Neural cell (in vitro differentiated cells): Measurements from ENCODE around the gene CAMK1D.

ENCODE experiments used
- POLR2AphosphoS5 ChIP-seq: IDR thresholded peaks from 2 replicates; pipeline ENCODE4 v1.6.1; 2012
- TF ChIP-seq, protein P1 (sequence below): fragments of 450-650 bp; IDR thresholded peaks from 2 replicates; pipeline ENCODE4 v1.5.1; 2014; ENCODE audit warnings: antibody characterized with exemption, mild to moderate bottlenecking, moderate library complexity; ENCODE audit not compliant: poor library complexity, severe bottlenecking

DNA sequence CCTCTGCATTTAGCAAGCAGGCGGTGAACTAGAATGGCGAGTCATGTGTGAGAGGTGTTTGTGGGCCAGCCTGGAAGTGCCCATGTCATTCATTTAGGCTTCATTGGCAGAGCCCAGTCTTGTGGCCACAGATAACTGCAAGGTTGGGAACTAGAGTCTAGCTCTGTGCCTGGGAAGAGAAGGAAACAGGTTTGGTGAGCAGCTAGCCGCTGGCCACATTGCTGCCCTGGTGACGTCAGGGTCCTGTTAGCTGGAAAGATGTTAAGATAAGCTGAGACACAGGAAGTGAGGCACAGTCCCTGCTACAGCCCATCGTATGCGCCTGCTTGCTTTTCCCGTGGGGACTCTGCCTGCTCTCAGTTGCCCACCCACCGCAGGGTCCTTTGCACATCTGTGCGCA, 185.5 kb downstream of the CAMK1D start:
- TF ChIP-seq, protein P1, sequence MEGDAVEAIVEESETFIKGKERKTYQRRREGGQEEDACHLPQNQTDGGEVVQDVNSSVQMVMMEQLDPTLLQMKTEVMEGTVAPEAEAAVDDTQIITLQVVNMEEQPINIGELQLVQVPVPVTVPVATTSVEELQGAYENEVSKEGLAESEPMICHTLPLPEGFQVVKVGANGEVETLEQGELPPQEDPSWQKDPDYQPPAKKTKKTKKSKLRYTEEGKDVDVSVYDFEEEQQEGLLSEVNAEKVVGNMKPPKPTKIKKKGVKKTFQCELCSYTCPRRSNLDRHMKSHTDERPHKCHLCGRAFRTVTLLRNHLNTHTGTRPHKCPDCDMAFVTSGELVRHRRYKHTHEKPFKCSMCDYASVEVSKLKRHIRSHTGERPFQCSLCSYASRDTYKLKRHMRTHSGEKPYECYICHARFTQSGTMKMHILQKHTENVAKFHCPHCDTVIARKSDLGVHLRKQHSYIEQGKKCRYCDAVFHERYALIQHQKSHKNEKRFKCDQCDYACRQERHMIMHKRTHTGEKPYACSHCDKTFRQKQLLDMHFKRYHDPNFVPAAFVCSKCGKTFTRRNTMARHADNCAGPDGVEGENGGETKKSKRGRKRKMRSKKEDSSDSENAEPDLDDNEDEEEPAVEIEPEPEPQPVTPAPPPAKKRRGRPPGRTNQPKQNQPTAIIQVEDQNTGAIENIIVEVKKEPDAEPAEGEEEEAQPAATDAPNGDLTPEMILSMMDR, result no peak
- TF ChIP-seq POLR2AphosphoS5, result no peak
